Ovary (tissue), 9 donors: ENCODE data around the gene ABCF2. TPM values are rescaled to one million over a fixed set of nuclear protein-coding genes. Genes with fewer than 3 reads are reported as not detected.

Experiments used
- DNase-seq, 5 donors: peaks; one replicate each; pipeline ENCODE4 v3.0.0-alpha.2; 2019 to 2020
- H3K27ac ChIP-seq, 2 donors: fragments of 200-600 bp; one replicate each; pipeline versions ENCODE4 v1.5.1 to v1.8.0; 2019 to 2022
- H3K27me3 ChIP-seq: fragments of 200-600 bp; one replicate; pipeline ENCODE4 v1.8.0; 2022
- H3K36me3 ChIP-seq: fragments of 200-600 bp; sonication (generic); one replicate; pipeline ENCODE4 v1.5.1; 2019
- H3K4me1 ChIP-seq: one replicate; pipeline ENCODE4 v1.8.1; 2013; ENCODE audit warnings: mild to moderate bottlenecking, moderate library complexity; ENCODE audit not compliant: insufficient read depth
- H3K4me3 ChIP-seq: fragments of 200-600 bp; sonication (generic); one replicate; pipeline ENCODE4 v1.5.1; 2017
- H3K9me3 ChIP-seq, 2 donors: fragments of 200-600 bp in 1 of 2; sonication (generic) in 1 of 2; one replicate each; pipeline versions ENCODE4 v1.5.1 to v1.8.1; 2013 to 2019; ENCODE audit warnings: mild to moderate bottlenecking in 1 of 2, moderate library complexity in 1 of 2
- CTCF ChIP-seq, 3 donors: fragments of 450-650 bp in 2 of 3; fragments of 200-600 bp in 1 of 3; IDR thresholded peaks; one replicate each; pipeline versions ENCODE4 v1.5.1 to v1.8.0; 2016 to 2022; ENCODE audit warnings: antibody characterized with exemption in 3 of 3, mild to moderate bottlenecking in 1 of 3
- EP300 ChIP-seq: sonication (generic); formaldehyde crosslinking; IDR thresholded peaks from one replicate; pipeline ENCODE4 v1.6.1; 2017; ENCODE audit warnings: antibody characterized with exemption
- POLR2A ChIP-seq: fragments of 450-650 bp; IDR thresholded peaks from one replicate; pipeline ENCODE4 v1.6.1; 2017; ENCODE audit warnings: antibody characterized with exemption, mild to moderate bottlenecking, moderate library complexity
- WGBS, 3 donors: extraction: QIAGEN DNeasy Blood & Tissue Kit in 1 of 3; methylation state at CpG; one replicate each; pipeline versions ENCODE4 v1.1.5 to v1.1.7; 2013 to 2017; 5-methylcytosine and 5-hydroxymethylcytosine counted together
- intact Hi-C, 4 donors: fragments of 100-400 bp; cut with DNase I; formaldehyde crosslinking; loops; one replicate each; pipeline versions ENCODE4 v1.11.0 to v1.15.1; 2022 to 2023
- polyA plus RNA-seq, 2 donors: library from polyadenylated mRNA; stranded (reverse); fragments of 200-250 nt in 1 of 2; fragments of 350-450 nt in 1 of 2; fragmentation: Illumina TruSeq in 1 of 2; extraction: RNeasy Lipid Tissue Mini Kit (QIAGEN cat#74804) in 1 of 2; gene quantifications; one replicate each; pipeline ENCODE4 v1.2.3, GENCODE V29; 2013 to 2014
- total RNA-seq, 7 donors: library from RNA; depleted of rRNA in 2 of 7; stranded (reverse); fragments of >200 nt in 2 of 7; fragmentation: NEBNext Ultra II Directional in 3 of 7; extraction: Animal tissue kit (Norgen Biotek cat#: 25700) in 3 of 7; gene quantifications; one replicate each; pipeline versions ENCODE4 v1.1.0 to v1.2.4, GENCODE V29; 2016 to 2023
- donor health status: DM: no; HTN: no; CAD: no; lungs with moderate emphysema.
- donor health status: DM: no; HTN: no; CAD: no.
- donor health status: Bipolar disorder and iron deficiency.
- donor health status: DM: yes; HTN: yes; CAD: no.
- donor health status: DM: no; HTN: no; CAD: no.
- donor health status: DM: yes; HTN: yes; CAD: no.

The ABCF2 gene
- total and polyA plus RNA-seq, 9 donors: 13.6 to 40.3 (median 27.6) TPM

GRCh38 chr7:151252561-151252835 is 25.5 kb upstream of the ABCF2 start:
- WGBS, 3 donors: 5 to 31% (median 10%) methylated on average over 9 of the region's 9 CpGs
- H3K36me3 ChIP-seq: no peaks in the 10 kb centered on the region
- peaks cover 22% of the 10 kb centered on the region for H3K4me1 ChIP-seq
- intact Hi-C loops: loop anchor here in 1 of 4 donors (5.0 kb wide), 1 partner anchor 50 kb away; no protein-coding TSS in a partner anchor
- H3K9me3 ChIP-seq: no peaks in the 10 kb centered on the region
- no peaks in the 10 kb centered on the region for H3K27me3 ChIP-seq
- H3K27ac ChIP-seq: peak overlapping the region; percentile 83 to 99
- H3K4me3 ChIP-seq: peak overlapping the region; percentile 72
- TF ChIP-seq EP300 (no peak), POLR2A (no peak), CTCF (IDR thresholded peaks at IDR 0.05) (no peak)
- peak in 2 of 5 donors; percentile 61 to 64 for DNase-seq

- TF ChIP-seq EP300 (no peak), POLR2A (peak; percentile 37)
- peak overlapping the region; percentile 83 to 99 for H3K27ac ChIP-seq
- peaks cover 25% of the 10 kb centered on the region for H3K4me1 ChIP-seq
- peak overlapping the region; percentile 72 for H3K4me3 ChIP-seq
- DNase-seq: peak; percentile 82 to 88 (median 86)
- H3K27me3 ChIP-seq: no peaks in the 10 kb centered on the region
- H3K9me3 ChIP-seq: no peaks in the 10 kb centered on the region
- H3K36me3 ChIP-seq: no peaks in the 10 kb centered on the region
- WGBS, 3 donors: 1 to 3% (median 1%) methylated on average over 22 to 79 of the region's 79 CpGs
- intact Hi-C loops: loop anchor here in 1 of 4 donors (5.0 kb wide), 1 partner anchor 50 kb away; no protein-coding TSS in a partner anchor
These were observed 24.9 kb upstream of the ABCF2 start for GRCh38 chr7:151251689-151252560.

- Histone ChIP-seq H3K9me3 (no peaks in the 10 kb centered on the region), H3K4me3 (peak overlapping the region; percentile 72), H3K36me3 (no peaks in the 10 kb centered on the region), H3K27ac (peak overlapping the region; percentile 83 to 99), H3K27me3 (no peaks in the 10 kb centered on the region), H3K4me1 (peaks cover 25% of the 10 kb centered on the region)
- peak in 4 of 5 donors; percentile 62 to 77 (median 75) for DNase-seq
- intact Hi-C loops: loop anchor here in 1 of 4 donors (5.0 kb wide), 1 partner anchor 51 kb away; no protein-coding TSS in a partner anchor
- 0 to 4% (median 2%) methylated on average over 14 to 19 of the region's 19 CpGs for WGBS, 3 donors
- TF ChIP-seq CTCF (IDR thresholded peaks at IDR 0.05): peak in 1 of 3 donors; percentile 7
- TF ChIP-seq EP300: no peak
These were observed 24.3 kb upstream of the ABCF2 start for GRCh38 chr7:151251328-151251688.

GRCh38 chr7:151250181-151251132 is 23.5 kb upstream of the ABCF2 start:
- Histone ChIP-seq H3K36me3 (no peaks in the 10 kb centered on the region), H3K9me3 (no peaks in the 10 kb centered on the region), H3K4me1 (peaks cover 27% of the 10 kb centered on the region), H3K27me3 (no peaks in the 10 kb centered on the region), H3K4me3 (no peak overlapping the region), H3K27ac (peak overlapping the region; percentile 83 to 99)
- peak in 1 of 5 donors; percentile 41 for DNase-seq
- TF ChIP-seq EP300 (no peak), CTCF (IDR thresholded peaks at IDR 0.05) (no peak), POLR2A (no peak)
- intact Hi-C loops: loop anchor here in 1 of 4 donors (5.0 kb wide), 1 partner anchor 52 kb away; no protein-coding TSS in a partner anchor
- 44 to 54% (median 46%) methylated on average over 7 of the region's 7 CpGs for whole genome bisulfite sequencing, 3 donors
